ENCODE results near the gene CLEC2B.

Gene CLEC2B

GRCh38 chr12:9864913-9865675 lies 4.1 kb downstream of the CLEC2B start:
- no peak for DNase-seq (ENCODE audit: low read depth)
- H3K4me3 ChIP-seq (ENCODE audit: low read length), result no peak overlapping the region
- no peak for TF ChIP-seq CTCF (IDR thresholded peaks at IDR 0.05; ENCODE audit: insufficient read depth, low read depth, low read length, missing control alignments)

- TF ChIP-seq CTCF (IDR thresholded peaks at IDR 0.05; ENCODE audit: insufficient read depth, low read depth, low read length, missing control alignments), result no peak
- H3K4me3 ChIP-seq (ENCODE audit: low read length), result no peak overlapping the region
- DNase-seq (ENCODE audit: low read depth), result no peak
Observed at GRCh38 chr12:9858135-9858534, 11.0 kb downstream of the CLEC2B start.

- DNase-seq (ENCODE audit: low read depth), result no peak
- no peak for TF ChIP-seq CTCF (IDR thresholded peaks at IDR 0.05; ENCODE audit: insufficient read depth, low read depth, low read length, missing control alignments)
- H3K4me3 ChIP-seq (ENCODE audit: low read length), result no peak overlapping the region
Observed at GRCh38 chr12:9856894-9857293, 12.3 kb downstream of the CLEC2B start.

GRCh38 chr12:9856151-9856550 lies 13.0 kb downstream of the CLEC2B start:
- H3K4me3 ChIP-seq (ENCODE audit: low read length), result no peak overlapping the region
- DNase-seq (ENCODE audit: low read depth), result no peak
- no peak for TF ChIP-seq CTCF (IDR thresholded peaks at IDR 0.05; ENCODE audit: insufficient read depth, low read depth, low read length, missing control alignments)

- H3K4me3 ChIP-seq (ENCODE audit: low read length), result no peak overlapping the region
- peak; percentile 27 for DNase-seq (ENCODE audit: low read depth)
- TF ChIP-seq CTCF (IDR thresholded peaks at IDR 0.05; ENCODE audit: insufficient read depth, low read depth, low read length, missing control alignments), result no peak
Observed at GRCh38 chr12:9851927-9852326, 17.2 kb downstream of the CLEC2B start.

GRCh38 chr12:9851050-9851449 lies 18.1 kb downstream of the CLEC2B start:
- no peak for TF ChIP-seq CTCF (IDR thresholded peaks at IDR 0.05; ENCODE audit: insufficient read depth, low read depth, low read length, missing control alignments)
- no peak for DNase-seq (ENCODE audit: low read depth)
- H3K4me3 ChIP-seq (ENCODE audit: low read length), result no peak overlapping the region

- no peak for DNase-seq (ENCODE audit: low read depth)
- no peak for TF ChIP-seq CTCF (IDR thresholded peaks at IDR 0.05; ENCODE audit: insufficient read depth, low read depth, low read length, missing control alignments)
- H3K4me3 ChIP-seq (ENCODE audit: low read length), result no peak overlapping the region
Observed at GRCh38 chr12:9848899-9849298, 20.3 kb downstream of the CLEC2B start.

Measured in epithelial cell of esophagus (primary cell).